ENCODE data around the gene RTF1.

GRCh38 chr15:41483115-41483514 lies 66.2 kb downstream of the RTF1 start:
- TF ChIP-seq CTCF (IDR thresholded peaks at IDR 0.05) (no peak), TAF1 (IDR thresholded peaks at IDR 0.05; ENCODE audit: borderline replicate concordance, low read depth, low read length) (no peak), JUND (IDR thresholded peaks at IDR 0.05) (no peak), NRF1 (IDR thresholded peaks at IDR 0.05; ENCODE audit: low read depth, low read length) (no peak), TEAD4 (IDR thresholded peaks at IDR 0.05; ENCODE audit: borderline replicate concordance, insufficient read depth) (no peak), EP300 (IDR thresholded peaks at IDR 0.05; ENCODE audit: borderline replicate concordance in 1 of 2, low read depth in 1 of 2, low read length in 1 of 2) (no peak), FOXM1 (IDR thresholded peaks at IDR 0.05; ENCODE audit: low read depth) (no peak), SMC3 (IDR thresholded peaks at IDR 0.05; ENCODE audit: low read depth, low read length) (no peak), ELF1 (IDR thresholded peaks at IDR 0.05) (no peak), ZBTB33 (IDR thresholded peaks at IDR 0.05; ENCODE audit: borderline replicate concordance, low read depth) (no peak), GABPA (IDR thresholded peaks at IDR 0.05; ENCODE audit: low read depth) (no peak)
